SK-N-SH (cell line): ENCODE data around the gene SLC9A8. TPM values are rescaled to one million over a fixed set of nuclear protein-coding genes. Genes with fewer than 3 reads are reported as not detected.

Source experiments
- CTCF ChIA-PET: fragments of 300-600, 350-600 bp; formaldehyde crosslinking; extraction: SDS; loops from one replicate; lab custom pipeline; 2021; lab: Yijun Ruan, JAX
- POLR2A ChIA-PET: fragments of 350-600 bp; sonication (Branson Sonifier 250); formaldehyde crosslinking; extraction: SDS; loops from one replicate; lab custom pipeline; 2020; ENCODE audit warnings: antibody characterized with exemption, inconsistent platforms; lab: Yijun Ruan, JAX
- DNase-seq: peaks from one replicate; pipeline ENCODE4 v3.0.0; 2012
- H2AFZ ChIP-seq: fragments of 200-600 bp; sonication (generic); 2 replicates; pipeline ENCODE4 v1.8.1; 2016; ENCODE audit warnings: antibody characterized with exemption, mild to moderate bottlenecking, low read depth
- H3F3A ChIP-seq: fragments of 200-600 bp; sonication (generic); replicated peaks from 2 replicates; pipeline ENCODE3; 2016; ENCODE audit warnings: antibody characterized with exemption, mild to moderate bottlenecking; ENCODE audit not compliant: insufficient read depth
- H3K27ac ChIP-seq, 2 experiments: fragments of 200-500 bp in 1 of 2; fragments of 200-600 bp in 1 of 2; sonication (Bioruptor generic) in 1 of 2; sonication (generic), shearing (Covaris generic) in 1 of 2; 2 replicates each; pipeline versions ENCODE4 v1.5.1 to v1.6.1; 2014 to 2016; ENCODE audit warnings: low read depth in 2 of 2, inconsistent platforms in 1 of 2, low read length in 1 of 2, mild to moderate bottlenecking in 1 of 2, mixed read lengths in 1 of 2
- H3K27me3 ChIP-seq: fragments of 200-600 bp; sonication (generic), shearing (Covaris generic); 2 replicates; pipeline ENCODE4 v1.6.1; 2016; ENCODE audit warnings: mixed run types; ENCODE audit not compliant: insufficient read depth
- H3K36me3 ChIP-seq, 2 experiments: fragments of 200-500 bp in 1 of 2; fragments of 200-600 bp in 1 of 2; sonication (Bioruptor generic) in 1 of 2; sonication (generic) in 1 of 2; replicated peaks in 1 of 2; 2 replicates each; pipeline versions ENCODE3 to v1.5.1; 2014 to 2016; ENCODE audit warnings: low read length in 1 of 2, mild to moderate bottlenecking in 1 of 2; ENCODE audit not compliant: insufficient read depth in 2 of 2, control insufficient read depth in 1 of 2
- H3K4me1 ChIP-seq, 2 experiments: fragments of 200-500 bp in 1 of 2; fragments of 200-600 bp in 1 of 2; sonication (Bioruptor generic) in 1 of 2; sonication (generic), shearing (Covaris generic) in 1 of 2; 2 replicates each; pipeline versions ENCODE4 v1.5.1 to v1.6.1; 2014 to 2016; ENCODE audit warnings: low read depth in 1 of 2, low read length in 1 of 2, mixed run types in 1 of 2; ENCODE audit not compliant: insufficient read depth in 2 of 2, control insufficient read depth in 1 of 2
- H3K4me2 ChIP-seq: fragments of 200-600 bp; sonication (generic), shearing (Covaris generic); 2 replicates; pipeline ENCODE4 v1.6.1; 2017; ENCODE audit warnings: mixed run types
- H3K4me3 ChIP-seq, 2 experiments: fragments of 200-500 bp in 1 of 2; fragments of 200-600 bp in 1 of 2; sonication (Bioruptor generic) in 1 of 2; sonication (generic), shearing (Covaris generic) in 1 of 2; 2 replicates each; pipeline versions ENCODE4 v1.5.1 to v1.8.1; 2014 to 2016; ENCODE audit warnings: low read depth in 2 of 2, inconsistent platforms in 1 of 2, low read length in 1 of 2, mild to moderate bottlenecking in 1 of 2, mixed read lengths in 1 of 2, moderate library complexity in 1 of 2
- H3K79me2 ChIP-seq: fragments of 200-600 bp; sonication (generic); 2 replicates; pipeline ENCODE4 v1.8.1; 2017; ENCODE audit warnings: mild to moderate bottlenecking; ENCODE audit not compliant: insufficient read depth
- H3K9ac ChIP-seq: fragments of 200-600 bp; sonication (generic); 2 replicates; pipeline ENCODE4 v1.6.1; 2017; ENCODE audit warnings: mixed run types
- H3K9me2 ChIP-seq: fragments of 200-600 bp; sonication (generic); 2 replicates; pipeline ENCODE4 v1.6.1; 2017; ENCODE audit warnings: mixed run types
- H3K9me3 ChIP-seq: fragments of 200-600 bp; sonication (generic); 2 replicates; pipeline ENCODE4 v1.6.1; 2017; ENCODE audit warnings: mixed run types, mild to moderate bottlenecking, moderate library complexity
- H4K20me1 ChIP-seq: fragments of 200-600 bp; sonication (generic); 2 replicates; pipeline ENCODE4 v1.6.1; 2017; ENCODE audit warnings: mild to moderate bottlenecking, mixed run types; ENCODE audit not compliant: insufficient read depth
- CTCF ChIP-seq: fragments of 200-600 bp; sonication (generic); IDR thresholded peaks from 2 replicates; pipeline ENCODE4 v1.6.1; 2017; ENCODE audit warnings: antibody characterized with exemption, mild to moderate bottlenecking, moderate library complexity
- EP300 ChIP-seq, 2 experiments: IDR thresholded peaks; 2 replicates each; pipeline versions ENCODE4 v1.4.0 to v1.6.1; 2012; ENCODE audit warnings: borderline replicate concordance in 1 of 2, low read depth in 1 of 2, low read length in 1 of 2
- EZH2phosphoT487 ChIP-seq: fragments of 200-600 bp; sonication (generic); IDR thresholded peaks from 2 replicates; pipeline ENCODE4 v1.6.1; 2017; ENCODE audit warnings: low read depth, mixed run types, mild to moderate bottlenecking, antibody characterized with exemption, moderate library complexity, borderline replicate concordance
- FOXJ3 ChIP-seq: sonication (generic); formaldehyde crosslinking; IDR thresholded peaks from 2 replicates; pipeline ENCODE4 v1.5.1; 2020; ENCODE audit warnings: mild to moderate bottlenecking, missing genetic modification reagents
- FOXM1 ChIP-seq: IDR thresholded peaks from 2 replicates; pipeline ENCODE4 v1.4.0; 2012; ENCODE audit warnings: low read depth, mild to moderate bottlenecking
- GABPA ChIP-seq: IDR thresholded peaks from 2 replicates; pipeline ENCODE4 v1.4.0; 2012; ENCODE audit warnings: low read depth, mild to moderate bottlenecking
- JUND ChIP-seq: IDR thresholded peaks from 2 replicates; pipeline ENCODE4 v1.4.0; 2012
- MXI1 ChIP-seq: IDR thresholded peaks from 2 replicates; pipeline ENCODE4 v1.6.1; 2012; ENCODE audit warnings: mild to moderate bottlenecking, low read depth, low read length, improper control_type of control experiment
- NFIC ChIP-seq: IDR thresholded peaks from 2 replicates; pipeline ENCODE4 v1.4.0; 2012; ENCODE audit warnings: borderline replicate concordance
- POLR2AphosphoS5 ChIP-seq: IDR thresholded peaks from 2 replicates; pipeline ENCODE4 v1.6.1; 2012; ENCODE audit warnings: low read depth, low read length
- RXRA ChIP-seq: IDR thresholded peaks from 2 replicates; pipeline ENCODE4 v1.4.0; 2012; ENCODE audit warnings: low read depth, mild to moderate bottlenecking, borderline replicate concordance
- SIN3A ChIP-seq: IDR thresholded peaks from 2 replicates; pipeline ENCODE4 v1.6.1; 2012; ENCODE audit warnings: low read depth, mild to moderate bottlenecking, low read length, moderate library complexity, borderline replicate concordance
- SMC3 ChIP-seq: IDR thresholded peaks from 2 replicates; pipeline ENCODE4 v1.6.1; 2012; ENCODE audit warnings: low read depth, low read length, improper control_type of control experiment
- TEAD4 ChIP-seq: IDR thresholded peaks from 2 replicates; pipeline ENCODE4 v1.4.0; 2012; ENCODE audit warnings: mild to moderate bottlenecking, borderline replicate concordance; ENCODE audit not compliant: insufficient read depth
- USF2 ChIP-seq: fragments of 150-350 bp; IDR thresholded peaks from 2 replicates; pipeline ENCODE4 v1.6.1; 2017; ENCODE audit warnings: antibody characterized with exemption, low read length, low read depth, borderline replicate concordance
- YY1 ChIP-seq: IDR thresholded peaks from 2 replicates; pipeline ENCODE4 v1.4.0; 2012; ENCODE audit warnings: low read depth, mild to moderate bottlenecking
- WGBS: methylation state at CpG from one replicate; pipeline ENCODE4 v1.1.6; 2017; ENCODE audit warnings: low lambda C conversion rate; 5-methylcytosine and 5-hydroxymethylcytosine counted together
- polyA plus RNA-seq, 3 experiments: library from polyadenylated mRNA; depleted of rRNA; stranded (reverse); fragments of >200 nt; gene quantifications; 2 replicates each; pipeline ENCODE4 v1.2.3, GENCODE V29; 2012
- TF ChIP-seq, protein P1 (sequence below): IDR thresholded peaks from 2 replicates; pipeline ENCODE4; 2012

The SLC9A8 gene
- polyA plus RNA-seq, 1 of the 3 experiments (the other 2 are of a cell fraction): 3.4 TPM

DNA sequence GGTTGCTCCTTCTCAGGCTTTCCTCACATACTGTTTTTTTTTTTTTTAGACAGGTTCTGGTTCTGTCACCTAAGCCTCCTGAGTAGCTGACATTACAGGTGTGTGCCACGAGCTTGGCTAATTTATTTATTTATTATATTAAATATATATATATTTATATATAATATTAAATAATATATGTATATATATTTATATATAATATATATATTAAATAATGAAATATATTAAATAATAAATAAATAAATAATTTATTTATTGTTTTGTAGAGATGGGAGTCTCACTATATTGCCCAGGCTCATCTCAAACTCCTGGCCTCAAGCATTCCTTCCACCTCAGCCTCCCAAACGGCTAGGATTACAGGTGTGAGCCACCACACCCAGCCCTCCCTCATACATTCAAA lies 28.3 kb upstream of the SLC9A8 start:
- H3K27ac ChIP-seq: no peak overlapping the region
- H3K9me2 ChIP-seq: no peaks in the 10 kb centered on the region
- H3F3A ChIP-seq: no peaks in the 10 kb centered on the region
- WGBS: 43% methylated on average over 2 of the region's 2 CpGs
- CTCF ChIA-PET: no interaction called here
- H3K4me3 ChIP-seq: no peak overlapping the region
- no peak overlapping the region for H3K9ac ChIP-seq
- DNase-seq: no peak
- POLR2A ChIA-PET: no interaction called here
- H2AFZ ChIP-seq: no peak overlapping the region
- no peak overlapping the region for H3K4me2 ChIP-seq
- H3K79me2 ChIP-seq: no peaks in the 10 kb centered on the region
- TF ChIP-seq GABPA: no peak
- TF ChIP-seq MXI1: no peak
- no peak for TF ChIP-seq FOXM1
- TF ChIP-seq USF2: no peak
- TF ChIP-seq RXRA: no peak
- TF ChIP-seq TEAD4: no peak
- no peak for TF ChIP-seq NFIC
- no peak for TF ChIP-seq YY1
- TF ChIP-seq SIN3A: no peak
- TF ChIP-seq POLR2AphosphoS5: no peak
- TF ChIP-seq EZH2phosphoT487: no peak
- no peak for TF ChIP-seq JUND
- TF ChIP-seq, protein P1, sequence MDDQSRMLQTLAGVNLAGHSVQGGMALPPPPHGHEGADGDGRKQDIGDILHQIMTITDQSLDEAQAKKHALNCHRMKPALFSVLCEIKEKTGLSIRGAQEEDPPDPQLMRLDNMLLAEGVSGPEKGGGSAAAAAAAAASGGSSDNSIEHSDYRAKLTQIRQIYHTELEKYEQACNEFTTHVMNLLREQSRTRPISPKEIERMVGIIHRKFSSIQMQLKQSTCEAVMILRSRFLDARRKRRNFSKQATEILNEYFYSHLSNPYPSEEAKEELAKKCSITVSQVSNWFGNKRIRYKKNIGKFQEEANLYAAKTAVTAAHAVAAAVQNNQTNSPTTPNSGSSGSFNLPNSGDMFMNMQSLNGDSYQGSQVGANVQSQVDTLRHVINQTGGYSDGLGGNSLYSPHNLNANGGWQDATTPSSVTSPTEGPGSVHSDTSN: no peak
- TF ChIP-seq EP300 (IDR thresholded peaks at IDR 0.05; ENCODE audit: borderline replicate concordance in 1 of 2, low read depth in 1 of 2, low read length in 1 of 2): no peak
- no peak for TF ChIP-seq CTCF
- TF ChIP-seq SMC3: no peak
- no peak for TF ChIP-seq FOXJ3 (CRISPR knock-in tag)
- H3K9me3 ChIP-seq: no peaks in the 10 kb centered on the region
- no peaks in the 10 kb centered on the region for H3K4me1 ChIP-seq
- H3K36me3 ChIP-seq: no peaks in the 10 kb centered on the region
- no peaks in the 10 kb centered on the region for H3K27me3 ChIP-seq
- no peaks in the 10 kb centered on the region for H4K20me1 ChIP-seq
